GM18868 (cell line): ENCODE results near the gene OSBPL3.

Experiments
- ATAC-seq: cut with Tn5 transposase; IDR thresholded peaks from one replicate; pipeline ENCODE4 v1.9.1; 2021; ENCODE audit warnings: mild to moderate bottlenecking, moderate library complexity; ENCODE audit not compliant: unreplicated experiment

Gene OSBPL3

GRCh38 chr7:24871770-24872169 lies 108.2 kb downstream of the OSBPL3 start:
- ATAC-seq: no peak

- ATAC-seq: no peak
Measured at GRCh38 chr7:24870766-24871165, 109.2 kb downstream of the OSBPL3 start.

GRCh38 chr7:24869572-24869971 lies 110.4 kb downstream of the OSBPL3 start:
- no peak for ATAC-seq

- no peak for ATAC-seq
Measured at GRCh38 chr7:24868741-24869140, 111.2 kb downstream of the OSBPL3 start.

DNA sequence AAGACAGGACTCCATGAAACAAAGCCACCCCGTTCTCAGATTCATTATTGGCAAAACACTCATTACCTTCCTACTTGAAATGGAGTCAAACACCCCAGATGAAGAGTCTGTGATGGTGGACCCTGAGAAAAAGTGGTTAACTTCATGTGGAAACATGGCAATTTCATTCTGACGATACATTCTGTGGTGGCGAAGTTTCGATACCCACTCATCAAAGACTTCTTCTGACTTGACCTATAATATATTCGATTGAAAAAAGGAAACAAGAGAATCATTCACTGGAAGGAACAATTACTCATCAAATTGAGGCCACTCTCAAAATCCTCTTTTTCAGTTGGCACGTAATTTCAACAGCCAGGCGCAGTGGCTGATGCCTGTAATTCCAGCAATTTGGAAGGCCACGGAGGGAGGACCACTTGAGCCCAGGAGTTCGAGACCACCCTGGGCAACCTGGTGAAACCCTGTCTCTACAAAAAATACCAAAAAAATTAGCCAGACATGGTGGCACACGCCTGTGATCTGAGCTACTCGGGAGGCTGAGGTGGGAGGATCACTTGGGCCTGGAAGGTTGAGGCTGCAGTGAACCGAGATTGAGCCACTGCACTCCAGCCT lies 113.9 kb downstream of the OSBPL3 start:
- ATAC-seq: no peak

GRCh38 chr7:24864214-24864817 lies 115.7 kb downstream of the OSBPL3 start:
- no peak for ATAC-seq

DNA sequence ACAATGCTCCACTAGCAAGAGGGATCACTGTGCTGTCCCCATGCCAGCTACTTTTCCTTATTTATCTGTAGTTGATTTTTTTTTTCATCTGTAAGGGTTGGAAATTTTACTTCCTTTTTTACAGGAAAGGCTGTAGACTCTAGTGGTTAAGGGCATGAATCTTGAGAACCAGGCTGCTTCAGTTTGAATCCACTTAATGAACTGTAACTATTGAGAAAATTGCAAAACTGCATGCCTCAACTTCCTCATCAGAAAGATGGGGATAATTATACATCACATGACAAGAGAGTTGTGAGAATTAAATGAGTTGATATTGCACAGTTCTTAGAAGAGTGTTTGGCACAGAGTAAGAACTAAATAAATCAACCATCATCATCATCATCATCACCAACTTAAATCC lies 116.4 kb downstream of the OSBPL3 start:
- ATAC-seq: no peak

- no peak for ATAC-seq
Measured at GRCh38 chr7:24862461-24862860, 117.5 kb downstream of the OSBPL3 start.

DNA sequence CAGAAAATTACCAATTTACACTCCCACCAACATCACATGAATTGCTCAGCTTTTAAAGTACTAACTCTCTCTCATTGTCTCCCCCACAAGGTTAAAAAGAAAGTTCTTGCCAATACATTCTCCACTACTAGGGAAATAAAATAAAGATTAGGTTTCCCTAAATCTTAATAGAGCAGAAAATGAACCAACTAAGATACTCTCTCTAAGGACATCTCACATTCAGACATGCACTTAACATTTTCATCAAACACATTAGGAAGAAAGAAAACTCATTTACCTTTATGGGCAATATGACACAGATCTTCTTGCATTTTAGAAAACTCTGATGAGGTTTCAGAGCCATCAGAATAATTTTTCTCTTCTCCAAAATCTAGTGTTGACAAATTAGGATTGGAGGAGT lies 118.6 kb downstream of the OSBPL3 start:
- no peak for ATAC-seq

- no peak for ATAC-seq
Measured at GRCh38 chr7:24860611-24861010, 119.4 kb downstream of the OSBPL3 start.

DNA sequence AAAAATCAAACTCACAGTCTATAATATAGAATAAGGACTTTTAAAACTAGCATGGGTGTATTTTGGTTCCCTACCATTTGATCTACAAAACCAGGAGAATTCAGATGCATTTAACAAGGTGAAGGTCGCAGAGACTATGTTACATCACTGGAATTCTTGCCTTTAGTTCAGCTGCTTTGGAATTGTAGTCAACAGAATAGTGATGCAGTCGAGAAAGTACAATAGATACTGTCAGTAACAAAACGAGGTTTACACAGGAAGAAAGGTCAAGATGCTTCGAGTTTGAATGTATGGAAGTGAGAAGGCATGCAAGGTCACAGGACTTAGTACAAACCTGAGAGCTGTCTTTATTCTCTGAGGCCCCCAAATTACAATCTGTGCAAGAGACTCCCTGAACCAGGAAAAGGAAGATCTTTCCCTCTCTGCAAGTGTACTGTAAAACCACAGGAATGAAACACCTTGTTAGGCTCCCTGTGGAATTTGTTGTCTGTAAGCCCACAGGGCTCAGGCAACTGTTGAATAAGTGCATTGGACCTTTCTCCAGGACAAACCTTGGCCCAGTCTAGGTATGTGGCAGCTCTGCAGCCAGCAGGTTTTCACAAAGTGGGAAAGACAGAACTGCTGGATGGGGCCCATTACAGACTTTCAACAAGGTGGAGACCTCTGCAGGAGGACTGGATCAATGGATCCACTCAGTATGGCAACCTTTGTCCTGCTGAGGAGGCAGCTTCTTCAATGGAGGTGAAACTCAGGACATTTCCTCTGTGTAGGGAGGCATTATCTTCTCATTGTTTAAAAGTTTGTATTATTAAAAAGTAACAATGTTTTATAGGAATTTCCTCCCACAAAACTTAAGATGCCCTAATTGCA lies 121.6 kb downstream of the OSBPL3 start:
- no peak for ATAC-seq

DNA sequence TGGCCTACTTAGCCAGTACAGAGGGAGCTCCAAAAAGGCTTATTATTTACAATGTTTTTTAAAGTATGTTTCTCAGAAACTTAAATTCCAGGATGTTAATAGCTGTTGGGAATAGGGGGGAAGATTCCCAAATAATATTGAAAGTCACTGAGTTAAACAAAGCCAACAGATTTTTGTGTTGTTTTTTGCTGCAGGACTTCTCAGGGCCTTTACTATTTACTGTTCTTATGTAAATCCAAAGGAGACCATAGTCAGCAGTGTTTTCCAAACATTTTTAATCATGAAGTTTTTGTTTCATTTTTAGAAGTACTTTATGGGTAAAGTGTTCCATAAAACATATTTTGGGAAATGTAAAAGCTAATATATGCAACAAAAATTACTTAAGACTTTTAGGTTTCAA lies 122.4 kb downstream of the OSBPL3 start:
- ATAC-seq: no peak

- ATAC-seq: no peak
Measured at GRCh38 chr7:24854866-24855265, 125.1 kb downstream of the OSBPL3 start.

GRCh38 chr7:24851786-24852185 lies 128.2 kb downstream of the OSBPL3 start:
- ATAC-seq: peak; percentile 68

- no peak for ATAC-seq
Measured at GRCh38 chr7:24848878-24849277, 131.1 kb downstream of the OSBPL3 start.

DNA sequence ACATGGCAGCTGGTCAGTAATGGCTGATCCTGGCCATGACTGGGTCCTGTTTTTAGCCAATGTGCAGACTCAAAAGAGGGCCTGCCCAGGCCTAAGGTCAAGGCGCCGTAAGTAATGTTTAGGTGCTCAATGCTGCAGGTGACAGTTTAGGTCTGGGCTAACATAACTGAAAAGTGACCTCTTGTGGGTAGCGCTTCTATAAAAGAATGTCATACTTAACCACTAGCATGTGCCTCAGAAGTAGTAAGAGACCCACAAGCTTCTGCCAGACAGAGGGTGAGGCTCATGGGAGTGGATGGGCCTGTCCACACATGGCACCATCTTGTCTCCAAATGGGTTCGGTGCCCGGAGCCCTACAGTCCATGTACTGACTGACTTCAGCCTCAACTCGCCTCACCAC lies 132.2 kb downstream of the OSBPL3 start:
- ATAC-seq: no peak

DNA sequence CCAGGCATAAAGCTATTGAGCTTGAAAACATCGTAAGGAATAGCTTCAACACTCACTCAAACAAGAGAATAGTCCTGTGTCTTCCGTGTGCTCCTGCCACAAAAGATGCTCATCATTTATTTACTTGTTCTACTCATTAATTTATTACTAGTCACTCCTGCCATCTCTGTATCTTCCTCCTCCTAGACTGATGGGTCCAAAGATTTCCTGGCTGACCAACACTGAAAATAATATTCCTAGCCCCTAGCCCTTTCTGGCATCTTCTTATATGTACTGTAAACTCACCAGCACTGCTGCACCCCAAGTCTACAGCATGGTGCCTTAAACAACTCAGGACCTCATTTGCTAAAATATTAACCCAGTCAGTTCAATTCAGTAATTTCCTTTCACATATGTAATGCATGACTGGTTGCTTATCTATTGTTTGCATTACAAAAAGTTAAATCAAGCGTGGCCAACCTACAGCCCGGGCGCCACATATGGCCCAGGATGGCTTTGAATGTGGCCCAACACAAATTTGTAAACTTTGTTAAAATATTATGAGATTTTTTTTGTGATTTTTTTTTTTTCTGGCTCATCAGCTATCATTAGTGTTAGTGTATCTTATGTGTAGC lies 136.1 kb downstream of the OSBPL3 start:
- no peak for ATAC-seq

- ATAC-seq: peak; percentile 76
Measured at GRCh38 chr7:24842449-24843241, 137.3 kb downstream of the OSBPL3 start.

DNA sequence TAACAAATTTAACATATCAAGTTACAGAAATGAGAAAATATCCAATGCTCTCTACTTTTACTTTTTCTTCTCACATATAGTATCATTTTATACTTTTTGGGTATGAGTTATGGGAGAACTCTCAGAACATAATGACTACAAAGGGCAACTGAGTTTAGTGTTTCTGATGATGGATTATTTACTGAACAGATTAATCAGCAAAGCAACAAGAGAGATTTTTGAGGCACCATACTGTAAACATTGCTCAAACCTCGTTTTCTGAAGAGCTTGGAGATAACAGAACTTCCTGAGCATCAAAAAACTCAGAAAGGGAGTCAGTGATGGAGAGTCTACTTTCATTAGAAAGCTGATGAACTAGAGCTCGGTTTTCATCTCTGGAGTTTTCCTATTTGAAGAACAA lies 137.9 kb downstream of the OSBPL3 start:
- ATAC-seq: no peak

- ATAC-seq: no peak
Measured at GRCh38 chr7:24840563-24840962, 139.4 kb downstream of the OSBPL3 start.

GRCh38 chr7:24836084-24836483 lies 143.9 kb downstream of the OSBPL3 start:
- peak; percentile 80 for ATAC-seq
